Measurements from ENCODE around the gene PLD5.

DNA sequence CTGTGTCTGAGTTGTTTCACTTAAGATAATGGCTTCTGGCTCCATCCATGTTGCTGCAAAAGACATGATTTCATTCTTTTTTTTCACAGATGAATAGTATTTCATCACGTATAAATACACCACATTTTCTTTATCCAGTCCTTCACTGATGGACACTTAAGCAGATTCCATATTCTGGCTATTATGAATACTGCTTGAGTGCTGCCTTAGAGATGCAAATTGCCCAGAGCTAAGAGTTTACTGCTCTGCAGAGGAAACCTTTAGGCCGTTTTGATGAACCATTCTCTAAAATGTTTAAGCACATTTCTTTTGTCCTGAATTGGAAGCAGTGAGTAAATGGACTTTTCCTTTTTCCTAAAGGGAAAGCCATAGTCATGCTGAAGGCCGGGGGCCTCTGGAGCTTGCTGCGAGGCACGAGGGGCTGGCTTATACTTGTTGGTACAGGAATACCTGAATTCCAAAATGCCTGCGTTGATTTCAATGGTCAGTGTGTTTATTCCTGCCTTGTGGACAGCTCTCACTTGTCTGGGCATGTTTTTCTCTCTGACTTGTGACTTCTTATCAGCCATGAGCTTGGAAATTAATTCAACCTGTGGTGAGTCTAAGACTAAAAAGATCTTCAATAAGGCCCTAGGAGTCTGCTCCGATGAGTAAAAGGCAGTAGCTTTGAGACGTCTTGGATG is 324.6 kb downstream of the PLD5 start:
- TF ChIP-seq, protein P1, sequence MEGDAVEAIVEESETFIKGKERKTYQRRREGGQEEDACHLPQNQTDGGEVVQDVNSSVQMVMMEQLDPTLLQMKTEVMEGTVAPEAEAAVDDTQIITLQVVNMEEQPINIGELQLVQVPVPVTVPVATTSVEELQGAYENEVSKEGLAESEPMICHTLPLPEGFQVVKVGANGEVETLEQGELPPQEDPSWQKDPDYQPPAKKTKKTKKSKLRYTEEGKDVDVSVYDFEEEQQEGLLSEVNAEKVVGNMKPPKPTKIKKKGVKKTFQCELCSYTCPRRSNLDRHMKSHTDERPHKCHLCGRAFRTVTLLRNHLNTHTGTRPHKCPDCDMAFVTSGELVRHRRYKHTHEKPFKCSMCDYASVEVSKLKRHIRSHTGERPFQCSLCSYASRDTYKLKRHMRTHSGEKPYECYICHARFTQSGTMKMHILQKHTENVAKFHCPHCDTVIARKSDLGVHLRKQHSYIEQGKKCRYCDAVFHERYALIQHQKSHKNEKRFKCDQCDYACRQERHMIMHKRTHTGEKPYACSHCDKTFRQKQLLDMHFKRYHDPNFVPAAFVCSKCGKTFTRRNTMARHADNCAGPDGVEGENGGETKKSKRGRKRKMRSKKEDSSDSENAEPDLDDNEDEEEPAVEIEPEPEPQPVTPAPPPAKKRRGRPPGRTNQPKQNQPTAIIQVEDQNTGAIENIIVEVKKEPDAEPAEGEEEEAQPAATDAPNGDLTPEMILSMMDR (conservative IDR thresholded peaks at IDR 0.05; ENCODE audit: low read depth, low read length): no peak
- no peak for TF ChIP-seq EZH2phosphoT487 (IDR thresholded peaks at IDR 0.05; ENCODE audit: borderline replicate concordance, low read length)

Data from PC-3 (cell line).